ENCODE results near the gene JARID2. TPM values are rescaled to one million over a fixed set of nuclear protein-coding genes. Genes with fewer than 3 reads are reported as not detected.

Gene JARID2
- polyA plus RNA-seq, 4 donors = 19.5 to 30.3 (median 28.8) TPM

DNA sequence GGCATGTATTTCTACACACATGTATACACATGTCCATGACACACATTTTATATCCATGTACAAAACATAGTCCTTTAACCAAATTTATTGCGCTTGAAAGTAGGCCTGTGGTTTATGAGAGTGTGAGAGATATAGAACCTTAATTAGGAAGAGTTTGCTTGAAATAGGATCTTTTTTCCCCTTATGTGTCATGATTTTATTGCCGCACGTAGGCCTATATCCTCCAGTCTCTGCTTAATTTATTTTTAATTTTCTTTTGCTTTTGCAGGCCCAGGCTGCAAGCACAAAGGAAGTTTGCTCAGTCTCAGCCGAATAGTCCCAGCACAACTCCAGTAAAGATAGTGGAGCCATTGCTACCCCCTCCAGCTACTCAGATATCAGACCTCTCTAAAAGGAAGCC, 205.9 kb downstream of the JARID2 start:
- no peak for DNase-seq (ENCODE audit: low read depth in 4 of 4, low spot score in 3 of 4)

DNA sequence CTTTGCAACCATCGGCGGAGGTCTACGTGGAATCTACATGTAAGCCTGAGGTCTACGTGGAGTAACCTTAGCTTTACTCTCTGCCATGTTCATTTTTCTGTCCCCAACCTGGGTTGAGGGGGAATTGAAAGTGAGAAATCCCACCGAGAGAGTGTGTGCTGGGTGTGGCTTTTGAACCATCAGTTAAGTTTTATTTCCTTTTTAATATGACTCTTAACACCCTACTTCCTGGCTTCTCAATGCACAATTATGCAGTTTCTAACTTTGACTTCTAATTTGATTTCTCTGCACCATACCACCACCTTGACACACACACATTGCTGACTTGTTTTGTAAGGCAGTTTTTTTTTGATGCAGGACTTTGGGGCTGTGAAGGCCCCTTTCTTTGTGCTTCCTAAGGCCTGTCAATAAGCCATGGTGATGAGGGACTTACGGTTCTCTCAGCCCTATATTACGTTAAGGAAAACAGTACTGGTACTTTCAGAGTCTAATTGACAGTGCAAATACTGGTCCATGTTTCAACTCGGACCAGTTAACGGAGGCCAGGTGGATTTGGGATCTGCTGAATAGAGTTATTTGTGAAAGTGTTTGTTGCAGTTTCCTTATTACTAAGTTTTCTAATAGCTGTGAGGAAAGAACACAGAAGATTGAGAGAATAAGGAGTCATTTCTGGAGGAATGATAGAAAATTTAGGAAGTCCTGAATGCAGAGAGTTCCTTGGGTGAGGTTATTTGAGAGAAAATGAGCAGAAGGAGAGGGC, 206.5 kb downstream of the JARID2 start:
- DNase-seq (ENCODE audit: low read depth in 4 of 4, low spot score in 3 of 4) = no peak

DNA sequence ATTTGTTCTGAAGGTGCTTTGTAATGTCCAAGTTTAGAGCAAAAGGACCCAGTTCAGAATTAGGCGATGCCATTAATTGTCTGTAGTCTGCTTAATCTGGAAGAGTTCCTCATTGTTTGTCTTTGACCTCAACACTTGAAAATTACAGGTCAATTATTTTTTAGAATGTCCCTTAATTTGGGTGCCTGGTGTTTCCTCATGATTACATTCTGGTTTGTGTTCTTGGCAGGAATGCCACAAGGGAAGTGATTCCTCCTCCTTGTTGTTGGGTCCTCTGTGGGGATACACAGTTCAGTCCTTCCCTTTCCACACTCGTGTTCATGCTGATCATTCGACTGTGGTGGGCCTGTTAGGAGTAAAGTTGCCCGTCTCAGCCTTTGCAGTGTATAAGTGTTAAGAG, 207.3 kb downstream of the JARID2 start:
- no peak for DNase-seq (ENCODE audit: low read depth in 4 of 4, low spot score in 3 of 4)

DNA sequence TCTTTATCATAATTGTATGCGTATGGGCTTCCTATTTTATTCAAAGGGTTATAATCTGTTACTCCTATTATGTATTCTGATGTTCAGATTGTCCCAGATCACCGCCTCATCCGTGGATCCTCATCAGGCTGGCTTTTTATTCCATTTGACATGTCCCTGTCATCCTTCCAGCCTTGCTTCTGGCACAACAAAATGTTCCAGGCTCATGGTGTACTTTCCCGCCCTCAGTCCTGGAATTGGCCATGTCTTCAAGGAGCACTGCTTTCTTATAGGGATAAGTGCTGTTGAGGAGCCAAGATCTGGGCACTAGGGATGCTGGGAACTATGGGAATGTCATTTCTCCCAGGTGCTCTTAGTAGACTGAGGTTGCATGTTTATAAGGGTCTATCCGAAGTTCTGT, 207.8 kb downstream of the JARID2 start:
- no peak for DNase-seq (ENCODE audit: low read depth in 4 of 4, low spot score in 3 of 4)

DNA sequence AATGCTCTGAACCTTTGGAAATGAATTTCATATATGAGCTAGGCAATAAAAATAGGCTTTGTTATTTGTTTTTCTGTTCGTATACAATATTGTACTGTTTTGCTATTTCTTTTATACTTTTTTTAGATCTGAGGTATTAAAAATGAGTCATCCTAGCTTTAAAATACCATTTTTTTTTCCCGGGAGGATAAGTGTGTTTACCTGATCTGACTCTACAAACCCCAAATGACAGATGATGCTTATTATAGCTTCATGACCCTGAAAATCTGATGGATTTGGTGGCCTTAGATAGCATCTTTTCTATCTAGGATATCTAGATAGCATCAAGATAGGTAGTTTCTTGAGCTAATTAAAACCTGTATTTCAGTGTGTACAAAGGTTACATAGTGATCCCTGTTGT, 210.6 kb downstream of the JARID2 start:
- no peak for DNase-seq (ENCODE audit: low read depth in 4 of 4, low spot score in 3 of 4)

DNA sequence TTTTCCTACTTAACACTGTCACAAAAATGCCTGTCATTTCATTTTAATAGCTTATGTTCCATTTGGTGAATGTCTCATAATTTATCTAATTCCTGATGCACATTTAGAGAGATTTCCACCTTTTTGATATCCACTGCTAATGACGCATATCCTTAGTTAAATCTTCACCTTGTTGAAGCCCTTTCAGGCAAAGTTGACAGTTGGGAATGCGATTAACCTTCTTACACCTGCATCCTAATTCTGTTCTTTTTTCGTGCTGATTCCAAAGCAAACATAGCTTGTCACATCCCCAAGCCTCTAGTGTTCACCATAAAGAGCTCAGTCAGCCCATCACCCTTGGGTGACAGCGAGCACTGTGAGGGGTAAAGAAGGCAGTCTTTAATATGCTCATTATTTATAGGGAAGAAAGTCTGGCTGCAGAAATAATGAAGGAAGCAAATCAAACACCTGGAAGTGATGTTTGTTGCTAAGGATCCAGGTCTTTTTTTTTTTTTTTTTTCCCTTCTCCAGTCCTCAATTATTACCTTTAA, 211.3 kb downstream of the JARID2 start:
- no peak for DNase-seq (ENCODE audit: low read depth in 4 of 4, low spot score in 3 of 4)

DNA sequence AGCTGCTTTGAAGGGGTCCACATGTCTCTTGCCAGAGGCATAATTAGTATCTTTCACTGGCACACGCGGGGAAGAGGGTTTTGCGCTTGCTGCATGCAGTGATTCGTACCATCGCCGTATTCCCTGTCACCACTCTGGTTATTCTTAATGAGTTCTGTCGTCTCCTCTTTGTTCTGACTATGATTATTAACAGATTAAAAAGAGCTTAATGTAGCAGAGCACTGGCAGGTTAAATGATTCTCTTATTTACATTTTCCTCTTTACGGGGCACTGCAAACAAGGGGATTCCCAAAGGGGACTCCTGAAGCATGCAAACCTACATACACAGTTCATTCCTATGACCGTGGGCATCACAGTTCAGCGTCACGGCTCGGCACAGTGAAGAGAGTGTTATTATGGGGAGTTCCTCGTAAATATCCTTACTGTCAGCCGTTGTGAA, 212.2 kb downstream of the JARID2 start:
- no peak for DNase-seq (ENCODE audit: low read depth in 4 of 4, low spot score in 3 of 4)

DNA sequence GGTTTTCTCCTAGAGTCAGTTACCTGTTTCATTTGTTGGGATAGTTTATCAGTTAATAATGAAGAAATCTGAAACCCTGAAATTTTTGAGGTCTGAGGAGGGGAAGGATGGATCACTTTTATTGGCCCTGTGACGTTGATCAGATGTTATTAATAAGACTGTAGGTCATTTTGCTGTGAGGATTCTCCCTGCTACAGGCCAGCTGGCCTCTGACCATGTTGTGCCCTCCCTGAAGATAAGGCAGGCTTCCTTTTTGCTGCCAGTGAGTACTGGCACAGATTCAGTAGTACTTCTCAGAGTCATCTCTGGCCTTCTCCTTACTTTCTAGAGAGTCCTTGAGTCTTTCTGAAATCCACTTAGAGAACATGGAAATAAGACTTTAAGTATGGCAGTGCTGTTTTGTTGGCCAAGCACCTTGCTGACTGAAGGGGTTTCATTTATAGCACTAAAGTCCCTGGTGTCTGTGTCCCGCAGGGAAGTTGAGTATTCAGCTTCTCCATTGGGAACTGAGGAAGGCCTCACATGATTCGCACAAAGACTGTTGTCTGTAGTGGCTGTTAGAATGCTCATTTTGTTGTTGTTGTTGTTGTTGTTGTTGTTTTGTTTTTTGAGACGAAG, 214.3 kb downstream of the JARID2 start:
- DNase-seq (ENCODE audit: low read depth in 4 of 4, low spot score in 3 of 4) = no peak

DNA sequence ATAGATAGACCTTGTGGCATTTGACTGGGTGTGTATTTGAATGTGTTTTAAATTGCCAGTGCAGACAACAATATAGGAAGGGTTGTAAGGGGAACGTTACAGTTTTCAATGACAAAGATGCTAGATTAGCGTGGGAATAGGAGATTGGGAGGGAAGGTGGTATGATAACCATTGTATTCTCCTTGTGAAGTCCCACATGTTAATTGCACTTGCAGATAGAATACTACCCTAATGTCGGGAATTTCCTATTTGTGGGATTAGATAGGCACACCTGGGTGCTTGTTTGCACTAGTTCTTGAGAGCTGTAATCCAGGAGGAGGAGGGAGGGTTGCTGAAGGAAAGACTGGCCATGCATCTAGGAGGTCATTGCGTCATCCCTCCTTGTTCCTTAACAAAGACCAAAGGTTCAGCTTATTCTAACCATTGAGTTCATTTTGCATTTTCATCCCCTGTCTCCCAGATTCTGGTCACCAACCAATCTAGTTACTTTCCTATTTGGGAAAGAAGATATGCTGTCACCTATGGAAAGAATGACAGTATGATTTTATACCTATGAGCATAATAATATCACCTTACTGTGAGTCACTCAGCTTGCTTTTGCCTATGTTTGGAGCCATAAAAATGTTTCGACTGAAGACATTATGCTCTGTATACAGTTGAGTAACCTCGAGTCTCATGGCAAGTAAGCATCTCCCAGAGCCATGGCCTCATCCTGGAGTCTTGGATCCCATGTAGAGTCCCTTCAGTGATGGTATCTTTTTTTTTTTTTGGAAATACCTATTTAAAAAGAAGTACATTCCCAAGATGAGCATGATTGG, 215.5 kb downstream of the JARID2 start:
- no peak for DNase-seq (ENCODE audit: low read depth in 4 of 4, low spot score in 3 of 4)

DNA sequence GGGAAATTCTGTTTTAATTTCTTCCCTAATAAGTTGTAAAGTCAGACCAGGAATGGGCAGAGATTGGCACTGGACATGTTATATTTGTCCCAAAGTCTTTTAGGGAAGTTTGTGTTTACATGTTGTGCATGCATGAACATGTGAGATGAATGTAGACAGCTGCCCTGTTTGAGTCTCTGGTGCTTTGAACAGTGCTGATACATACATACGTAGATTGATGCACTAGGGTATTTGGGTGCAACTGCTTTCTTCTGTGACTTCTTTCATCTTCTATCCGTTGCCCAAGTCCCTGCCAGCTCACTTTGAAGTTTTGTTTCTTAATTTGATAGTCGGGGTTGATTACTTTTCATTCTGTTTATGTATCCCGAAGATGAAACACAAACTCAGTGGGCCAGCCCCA, 216.4 kb downstream of the JARID2 start:
- DNase-seq (ENCODE audit: low read depth in 4 of 4, low spot score in 3 of 4) = no peak

DNA sequence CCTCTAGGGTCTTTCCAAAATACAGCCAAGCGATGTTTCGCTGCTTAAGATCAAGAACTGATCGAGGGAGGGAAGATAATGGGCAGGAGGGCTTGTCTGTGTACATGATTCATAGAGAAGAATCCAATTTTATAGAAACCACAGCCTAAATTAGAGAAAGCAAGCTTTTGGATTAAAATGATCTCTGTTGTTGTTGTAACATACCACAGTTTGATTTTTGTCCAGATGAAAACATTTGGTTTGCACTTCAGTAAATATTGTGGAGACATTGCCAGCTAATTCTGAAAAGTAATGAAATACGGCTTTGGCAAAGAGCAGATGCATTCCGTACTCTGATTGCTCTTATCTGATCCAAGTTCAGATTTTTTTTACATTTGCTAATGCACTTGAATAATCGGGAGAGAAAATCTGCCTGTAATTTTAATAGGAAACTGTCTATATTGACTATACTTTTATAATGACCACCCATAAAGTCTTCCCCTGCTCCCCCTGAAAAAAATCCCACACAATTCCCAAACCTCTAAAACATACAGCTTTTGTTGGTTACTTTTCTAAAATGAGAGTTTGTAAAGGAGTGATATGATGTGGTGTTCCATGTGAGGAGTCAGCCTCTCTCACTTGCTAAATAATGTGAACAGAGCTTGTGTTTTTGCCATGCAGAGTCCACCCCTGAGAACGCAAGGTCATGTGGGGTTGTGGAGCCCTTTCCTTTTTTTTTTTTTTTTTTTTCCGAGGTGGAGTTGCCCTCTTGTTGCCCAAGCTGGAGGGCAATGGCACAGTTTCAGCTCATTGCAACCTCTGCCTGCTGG, 217.1 kb downstream of the JARID2 start:
- DNase-seq (ENCODE audit: low read depth in 4 of 4, low spot score in 3 of 4) = no peak

DNA sequence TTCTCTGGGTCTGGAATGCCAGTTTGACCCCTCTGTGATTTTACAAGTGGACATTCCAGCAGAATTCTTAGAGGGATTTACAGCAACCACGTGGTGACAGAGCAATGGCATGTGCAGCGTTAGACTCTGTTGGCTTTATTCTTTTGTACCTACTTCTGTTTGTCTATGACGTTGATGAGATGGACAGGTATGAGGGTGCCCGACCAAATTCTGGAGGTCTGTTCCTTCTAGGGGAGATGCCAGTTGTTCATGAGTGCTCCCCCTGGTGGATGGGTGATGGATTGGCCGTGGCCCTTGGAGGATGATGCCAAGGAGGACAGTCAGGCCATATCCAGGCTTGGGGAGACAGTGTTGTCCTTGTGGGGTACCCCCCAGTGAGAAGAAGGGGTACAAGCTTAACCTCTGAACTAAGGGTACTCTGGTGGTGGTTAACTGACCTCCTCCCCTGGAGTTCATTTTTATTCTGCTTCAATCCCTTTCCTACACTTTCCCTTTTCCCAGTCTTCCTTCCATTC, 218.4 kb downstream of the JARID2 start:
- no peak for DNase-seq (ENCODE audit: low read depth in 4 of 4, low spot score in 3 of 4)

DNA sequence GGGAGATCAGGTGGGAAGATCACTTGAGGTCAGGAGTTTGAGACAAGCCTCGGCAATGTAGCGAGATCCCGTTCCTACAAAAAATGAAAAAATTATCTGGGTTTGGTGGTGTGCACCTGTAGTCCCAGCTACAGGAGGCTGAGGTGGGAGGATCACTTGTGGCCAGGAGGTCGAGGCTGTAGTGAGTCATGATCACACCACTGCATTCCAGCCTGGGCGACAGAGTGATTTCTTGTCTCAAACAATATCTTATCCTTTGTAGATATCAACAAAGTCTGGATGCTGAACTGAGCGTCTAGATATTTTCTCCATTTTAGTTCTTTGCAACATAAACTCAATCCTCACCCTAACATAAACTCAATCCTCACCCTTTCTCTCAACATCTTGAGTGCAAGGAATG, 219.3 kb downstream of the JARID2 start:
- DNase-seq (ENCODE audit: low read depth in 4 of 4, low spot score in 3 of 4) = no peak

DNA sequence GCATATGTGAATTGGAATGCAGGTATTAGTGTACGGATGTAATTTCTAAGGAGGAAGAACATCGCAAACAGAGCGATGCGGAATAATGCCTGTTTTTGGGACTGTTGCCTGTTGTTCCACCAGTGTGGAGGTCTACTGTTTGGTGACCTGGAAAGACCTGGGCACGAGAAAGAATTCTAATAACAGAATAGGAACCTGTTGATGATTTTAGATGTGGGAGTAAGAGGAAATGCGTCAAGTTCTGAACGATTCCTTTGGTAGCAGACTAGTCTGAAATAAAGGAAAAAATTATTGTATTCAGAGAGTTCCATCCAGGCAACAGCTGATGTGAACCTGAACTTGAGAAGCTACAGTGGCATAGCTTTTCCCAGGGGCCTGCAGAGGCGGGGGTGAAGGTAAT, 224.9 kb downstream of the JARID2 start:
- DNase-seq (ENCODE audit: low read depth in 4 of 4, low spot score in 3 of 4) = no peak

DNA sequence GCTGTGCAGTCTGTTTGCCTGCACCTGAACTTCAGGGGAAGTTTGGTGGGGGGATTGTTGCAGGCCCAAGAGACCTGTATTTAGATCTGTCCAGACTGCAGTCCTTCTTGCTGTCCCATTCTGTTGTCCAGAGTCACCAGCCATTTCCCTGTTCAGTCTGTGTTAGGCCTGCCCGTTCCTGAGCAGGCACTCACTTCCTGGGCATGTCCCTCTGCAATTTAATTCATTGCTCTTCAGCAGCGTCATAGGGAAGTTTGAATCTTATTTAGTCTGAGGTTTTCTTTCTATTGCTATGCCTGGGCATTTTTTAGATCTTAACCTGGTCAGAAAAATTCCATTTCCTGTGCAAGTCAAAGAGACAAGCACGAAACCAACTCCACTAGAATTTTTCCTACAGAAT, 226.8 kb downstream of the JARID2 start:
- no peak for DNase-seq (ENCODE audit: low read depth in 4 of 4, low spot score in 3 of 4)

DNA sequence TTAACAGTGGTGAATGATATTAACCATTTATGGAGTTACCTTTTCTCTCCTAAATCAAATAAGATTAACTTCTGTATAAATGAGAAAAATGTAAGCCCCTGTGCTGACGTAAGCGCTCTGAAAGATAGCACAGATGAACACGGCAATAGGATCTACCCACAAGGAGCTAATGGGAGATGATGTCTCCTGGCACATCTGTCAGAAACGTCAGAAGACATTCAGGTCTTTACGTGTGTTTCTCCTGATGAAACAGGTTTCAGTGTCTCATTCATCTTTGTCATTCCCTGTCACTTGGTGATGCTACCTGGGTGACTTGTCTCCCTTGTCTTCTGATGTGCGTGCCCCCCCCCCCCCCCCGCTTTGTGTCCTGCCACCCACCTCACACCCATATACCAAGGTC, 227.3 kb downstream of the JARID2 start:
- DNase-seq (ENCODE audit: low read depth in 4 of 4, low spot score in 3 of 4) = no peak

DNA sequence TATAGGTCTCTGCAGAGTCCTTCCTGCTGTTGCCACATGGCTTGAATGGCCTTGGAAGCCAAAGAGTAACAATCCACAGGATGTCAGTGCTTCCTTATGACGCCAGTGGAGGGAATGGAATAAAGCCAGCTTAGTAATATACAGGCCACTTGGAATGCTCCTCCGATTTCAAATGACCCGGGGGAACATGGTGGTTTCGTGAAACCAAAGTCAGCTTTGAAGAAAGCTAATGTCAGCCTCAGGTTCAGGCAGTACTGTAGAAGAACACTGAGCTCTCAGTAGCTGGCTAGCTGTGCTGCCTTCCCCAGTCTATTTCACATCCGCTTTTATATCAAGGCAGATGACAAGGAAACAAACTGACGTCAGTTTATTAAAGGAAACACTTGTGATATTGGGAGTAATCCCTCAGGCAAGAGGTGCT, 227.9 kb downstream of the JARID2 start:
- no peak for DNase-seq (ENCODE audit: low read depth in 4 of 4, low spot score in 3 of 4)

DNA sequence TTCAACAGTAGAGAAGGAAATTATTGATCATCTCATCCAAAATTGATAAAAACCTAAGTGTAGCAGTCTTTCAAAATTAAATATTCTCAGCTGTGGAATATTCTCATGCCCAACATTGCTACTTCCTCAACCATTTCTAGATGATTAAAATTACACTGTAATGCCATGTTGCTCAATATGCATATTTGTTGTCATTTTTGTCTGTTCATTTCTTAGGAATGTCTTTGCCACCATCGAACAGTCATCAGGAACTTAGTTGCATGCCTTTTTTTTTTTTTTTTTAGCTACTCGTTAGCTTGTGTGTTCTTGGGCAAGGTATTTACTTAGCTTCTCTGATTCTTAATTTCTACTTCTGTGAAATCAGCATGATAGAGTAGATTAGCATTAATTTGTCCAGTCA, 228.3 kb downstream of the JARID2 start:
- DNase-seq (ENCODE audit: low read depth in 4 of 4, low spot score in 3 of 4) = no peak

DNA sequence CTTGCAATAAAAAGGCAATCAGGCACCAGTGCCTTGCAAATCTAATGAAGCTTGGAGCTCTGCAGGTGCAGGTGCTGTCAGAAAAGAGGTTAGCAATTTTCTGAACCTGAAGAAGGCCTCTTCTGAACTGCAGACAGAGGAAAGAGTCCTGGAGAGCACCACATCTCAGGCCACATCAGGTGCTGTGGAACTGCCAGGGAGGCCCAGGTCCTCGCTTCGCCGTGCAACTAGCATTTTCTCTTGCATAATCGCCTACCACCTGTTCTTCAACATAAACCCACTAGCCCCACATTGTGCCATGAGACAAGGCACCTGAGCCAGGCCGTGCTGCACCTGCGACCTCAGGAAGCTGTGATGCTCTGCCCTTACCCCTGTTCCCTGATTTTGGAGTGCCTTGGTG, 229.4 kb downstream of the JARID2 start:
- DNase-seq (ENCODE audit: low read depth in 4 of 4, low spot score in 3 of 4) = no peak

DNA sequence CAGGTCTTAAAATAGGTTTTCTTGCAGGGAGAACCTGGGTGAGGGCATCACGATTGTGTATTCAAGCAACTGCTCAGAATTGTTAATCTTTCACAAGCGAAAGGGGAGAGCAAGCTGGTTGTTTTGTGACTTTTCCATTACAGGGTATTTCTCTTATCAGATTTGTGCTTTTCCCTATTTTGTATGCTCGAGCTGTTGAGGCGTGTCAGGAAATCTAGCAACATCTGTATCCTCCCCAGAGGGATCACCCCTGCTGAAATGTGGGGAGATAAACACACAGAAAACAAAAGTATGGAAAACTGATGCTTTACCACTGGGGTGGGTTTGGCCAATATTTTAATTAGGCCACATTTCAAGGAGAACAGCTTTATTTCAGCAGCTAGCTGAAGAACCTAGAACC, 230.0 kb downstream of the JARID2 start:
- no peak for DNase-seq (ENCODE audit: low read depth in 4 of 4, low spot score in 3 of 4)

Measured in left renal pelvis (tissue), 4 donors.